GM15510 (cell line): ENCODE data around the gene MBNL2.

Experiments
- POLR2A ChIP-seq: IDR thresholded peaks from 3 replicates; pipeline ENCODE4 v1.6.1; 2011; ENCODE audit warnings: borderline replicate concordance; ENCODE audit not compliant: insufficient read length; ENCODE audit errors: extremely low read depth

MBNL2 gene

DNA sequence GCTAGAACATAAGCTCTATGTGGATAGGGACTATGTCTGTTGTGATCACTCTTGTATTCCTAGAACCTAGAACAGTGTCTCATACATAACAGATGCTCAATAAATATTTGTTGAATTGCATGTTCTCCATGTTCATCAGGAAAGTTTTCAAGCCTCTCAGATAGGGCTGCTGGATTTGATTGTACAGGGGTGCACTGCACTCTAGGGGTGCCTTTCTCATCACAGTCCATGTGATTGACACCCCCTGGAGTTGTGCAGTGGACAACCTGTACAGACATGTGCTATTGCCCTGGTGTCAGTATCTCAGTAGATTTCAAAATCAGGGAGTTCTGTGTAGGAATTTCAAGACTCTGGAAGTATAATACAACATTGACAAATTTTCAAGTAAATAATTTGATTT, 58.9 kb downstream of the MBNL2 start:
- no peak for TF ChIP-seq POLR2A

DNA sequence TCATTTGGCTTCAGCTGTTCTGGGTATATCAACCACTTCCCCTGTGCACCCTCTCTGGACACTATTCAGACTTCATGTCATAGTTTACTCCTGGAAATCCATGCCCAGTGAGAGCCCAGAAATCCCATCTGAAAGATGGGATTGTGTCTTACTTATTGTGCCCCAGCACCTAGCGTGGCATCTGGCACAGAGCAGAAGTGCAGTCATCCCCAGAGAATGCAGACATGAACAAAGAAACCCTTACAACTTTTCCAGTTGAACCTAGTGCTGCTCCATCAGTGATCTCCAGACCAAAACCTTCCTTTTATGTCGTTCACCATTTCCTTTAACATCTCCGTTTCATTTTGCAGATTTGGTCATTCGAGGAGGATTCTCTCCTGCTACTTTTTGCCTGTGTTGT, 60.6 kb downstream of the MBNL2 start:
- no peak for TF ChIP-seq POLR2A

DNA sequence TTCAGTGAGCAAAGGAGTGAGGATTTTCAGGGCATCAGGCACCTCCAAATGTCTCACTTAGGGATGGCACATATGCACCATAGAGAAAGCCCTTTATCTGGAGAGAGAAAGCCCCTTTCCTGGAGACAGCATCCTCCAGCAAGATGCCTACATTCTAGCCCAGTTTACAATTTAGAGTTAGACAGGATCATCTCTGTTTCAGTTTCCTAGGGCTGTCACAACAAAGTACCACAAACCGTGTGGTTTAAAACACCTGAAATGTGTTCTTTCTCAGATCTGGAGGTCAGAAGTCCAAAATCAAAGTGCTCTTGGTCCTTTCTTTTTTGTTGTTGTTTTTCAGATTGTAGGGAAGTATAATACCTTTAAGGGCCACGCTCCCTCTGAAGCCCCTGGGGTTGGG, 61.8 kb downstream of the MBNL2 start:
- TF ChIP-seq POLR2A: no peak

DNA sequence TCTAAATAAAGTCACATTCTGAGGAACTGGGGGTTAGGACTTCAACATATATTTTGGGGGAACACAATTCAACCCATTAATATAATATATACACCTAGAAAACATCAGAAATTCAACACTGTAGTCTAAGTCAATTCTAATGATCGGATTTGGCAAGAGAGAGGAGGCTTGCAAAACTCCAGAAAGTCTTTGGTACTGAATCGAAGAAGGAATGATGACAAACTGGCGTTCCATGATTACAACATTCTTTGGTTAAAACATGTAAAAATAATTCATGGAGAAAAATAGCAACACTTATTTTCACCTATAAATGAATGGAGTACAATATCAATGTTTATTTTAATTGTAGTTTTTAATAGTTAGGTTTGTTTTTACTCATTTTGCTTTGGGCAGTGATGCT, 62.4 kb downstream of the MBNL2 start:
- TF ChIP-seq POLR2A: no peak

DNA sequence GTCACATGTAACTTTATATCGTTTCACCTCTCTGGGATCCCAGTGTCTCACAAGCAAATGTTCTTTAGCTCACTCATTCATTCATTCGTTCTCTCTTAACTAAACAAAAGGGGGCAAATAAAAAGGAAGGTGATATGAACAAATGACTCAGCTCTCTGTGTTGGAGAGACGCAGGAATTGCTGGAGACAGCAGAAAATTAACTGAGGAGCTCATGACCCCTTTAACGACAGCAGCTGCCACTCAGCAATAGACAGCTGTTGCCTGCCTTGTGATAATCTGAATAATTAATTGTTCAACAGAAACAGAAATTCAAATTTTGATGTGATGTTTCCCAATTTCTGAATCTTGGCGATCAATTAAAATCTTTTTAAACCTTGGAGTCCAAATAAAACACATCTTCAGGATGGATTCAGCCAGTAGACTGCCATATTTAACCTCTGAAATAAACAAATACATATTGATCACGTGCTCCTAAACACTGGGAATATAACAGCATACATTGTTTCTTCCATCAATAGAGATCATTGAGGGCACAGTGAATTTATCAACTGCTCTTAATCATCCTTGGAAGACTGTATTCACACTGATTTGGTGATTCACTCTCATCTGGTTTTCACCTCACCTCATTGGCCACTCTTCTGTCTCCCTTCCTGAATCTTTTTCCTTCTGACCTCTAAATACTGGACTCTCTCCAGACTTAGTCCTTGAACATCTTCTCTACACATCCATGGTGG, 63.3 kb downstream of the MBNL2 start:
- no peak for TF ChIP-seq POLR2A

DNA sequence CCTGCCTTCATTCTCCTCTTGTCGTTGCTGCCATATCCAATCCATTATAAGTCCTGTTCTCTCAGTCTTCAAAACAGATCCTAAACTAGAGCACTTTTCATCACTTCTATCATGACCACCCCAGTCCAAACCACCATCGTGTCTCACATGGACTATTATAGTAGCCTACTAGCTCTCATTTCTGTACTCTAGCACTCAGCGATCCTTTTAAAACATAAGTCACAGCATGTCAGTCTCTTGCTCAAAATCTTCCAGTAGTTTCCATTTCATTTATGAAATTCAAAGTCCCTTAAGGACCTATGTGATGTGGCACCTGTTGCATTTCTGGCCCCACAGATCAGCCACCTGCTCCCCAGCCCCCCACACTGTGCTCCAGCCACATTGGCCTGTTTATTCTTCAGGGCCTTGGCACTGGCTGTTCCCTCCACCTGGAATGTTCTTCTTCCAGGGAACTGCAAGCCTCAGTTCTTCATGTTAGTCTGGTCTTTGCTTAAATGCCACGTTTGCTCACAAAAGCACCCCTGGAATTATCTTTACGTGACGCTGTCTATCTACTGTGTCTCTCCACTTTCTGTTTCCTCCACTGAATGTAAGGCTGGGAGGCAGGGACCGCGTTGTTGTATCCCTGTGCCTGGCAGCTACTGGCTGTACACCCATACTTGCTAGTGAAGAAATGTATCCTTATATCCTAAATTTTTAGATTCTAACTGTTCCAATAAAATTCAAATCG, 64.3 kb downstream of the MBNL2 start:
- TF ChIP-seq POLR2A: no peak

DNA sequence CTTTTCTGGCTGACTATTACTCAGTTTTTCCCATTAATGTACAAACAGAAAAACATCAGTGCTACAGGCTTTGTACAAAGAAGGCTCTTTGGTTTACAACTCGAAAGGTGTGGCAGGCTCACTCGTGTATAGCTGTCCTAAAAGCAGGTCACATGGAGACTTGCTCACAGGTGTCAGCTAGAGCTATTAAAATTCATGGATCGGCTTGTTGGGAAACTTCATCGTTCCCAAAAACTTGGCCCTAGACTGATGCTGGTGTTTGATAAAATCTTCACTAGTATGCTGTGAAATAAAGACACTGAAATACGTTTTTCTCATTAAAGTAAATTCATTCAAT, 64.9 kb downstream of the MBNL2 start:
- no peak for TF ChIP-seq POLR2A

DNA sequence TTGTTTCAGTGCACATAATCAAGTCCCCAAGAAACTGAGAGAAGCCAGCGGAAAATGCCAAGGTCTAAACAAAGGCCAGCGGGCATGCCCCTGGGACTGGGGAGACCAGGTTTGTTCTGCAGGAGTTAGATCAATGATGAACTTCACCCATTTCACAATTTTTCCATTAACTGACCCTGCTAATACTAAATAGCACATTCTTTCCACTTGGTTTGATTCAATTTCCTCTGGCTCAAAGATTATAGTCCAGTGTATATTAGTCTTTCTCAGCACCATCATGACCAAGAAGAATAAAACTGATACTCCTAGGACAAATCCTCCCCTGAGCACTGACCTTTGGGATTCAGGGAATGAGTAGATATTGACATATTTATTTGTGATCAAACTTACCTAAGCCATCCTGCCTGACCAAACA, 66.4 kb downstream of the MBNL2 start:
- TF ChIP-seq POLR2A: no peak

DNA sequence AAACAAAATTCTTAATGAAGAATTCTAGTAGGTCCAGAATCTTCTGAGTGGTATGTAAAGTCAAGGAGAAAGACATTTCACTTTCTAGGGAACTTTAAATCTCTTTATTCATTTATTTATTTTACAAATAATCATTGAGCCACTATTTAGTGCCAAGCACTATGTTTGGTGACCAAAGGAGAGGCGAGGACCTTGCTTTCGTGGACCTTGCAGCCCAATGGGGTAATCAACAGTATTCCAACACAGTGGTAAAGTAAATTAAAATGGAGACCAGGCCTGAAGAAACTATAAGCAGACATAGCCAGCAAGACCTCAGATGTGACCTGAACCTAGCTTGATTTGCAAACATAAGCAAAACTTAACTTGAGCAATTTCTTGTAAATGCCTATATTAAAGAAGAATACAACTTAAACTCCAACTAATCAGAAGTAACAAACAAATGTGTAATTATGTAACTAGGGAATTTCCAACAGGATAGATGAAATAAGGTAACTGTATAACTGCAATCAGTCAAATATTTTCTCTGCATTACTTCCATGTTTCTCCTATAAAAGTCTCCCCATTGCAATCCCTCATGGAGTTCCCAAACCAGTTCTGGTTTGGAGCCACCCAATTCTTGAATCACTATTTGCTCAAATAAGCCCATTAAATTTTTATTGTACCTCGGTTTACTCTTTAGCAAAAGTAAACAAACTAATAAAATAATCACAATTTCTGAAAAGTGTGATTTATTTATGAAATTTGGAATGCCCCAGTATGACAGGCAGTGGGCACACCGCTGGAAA, 67.6 kb downstream of the MBNL2 start:
- no peak for TF ChIP-seq POLR2A

DNA sequence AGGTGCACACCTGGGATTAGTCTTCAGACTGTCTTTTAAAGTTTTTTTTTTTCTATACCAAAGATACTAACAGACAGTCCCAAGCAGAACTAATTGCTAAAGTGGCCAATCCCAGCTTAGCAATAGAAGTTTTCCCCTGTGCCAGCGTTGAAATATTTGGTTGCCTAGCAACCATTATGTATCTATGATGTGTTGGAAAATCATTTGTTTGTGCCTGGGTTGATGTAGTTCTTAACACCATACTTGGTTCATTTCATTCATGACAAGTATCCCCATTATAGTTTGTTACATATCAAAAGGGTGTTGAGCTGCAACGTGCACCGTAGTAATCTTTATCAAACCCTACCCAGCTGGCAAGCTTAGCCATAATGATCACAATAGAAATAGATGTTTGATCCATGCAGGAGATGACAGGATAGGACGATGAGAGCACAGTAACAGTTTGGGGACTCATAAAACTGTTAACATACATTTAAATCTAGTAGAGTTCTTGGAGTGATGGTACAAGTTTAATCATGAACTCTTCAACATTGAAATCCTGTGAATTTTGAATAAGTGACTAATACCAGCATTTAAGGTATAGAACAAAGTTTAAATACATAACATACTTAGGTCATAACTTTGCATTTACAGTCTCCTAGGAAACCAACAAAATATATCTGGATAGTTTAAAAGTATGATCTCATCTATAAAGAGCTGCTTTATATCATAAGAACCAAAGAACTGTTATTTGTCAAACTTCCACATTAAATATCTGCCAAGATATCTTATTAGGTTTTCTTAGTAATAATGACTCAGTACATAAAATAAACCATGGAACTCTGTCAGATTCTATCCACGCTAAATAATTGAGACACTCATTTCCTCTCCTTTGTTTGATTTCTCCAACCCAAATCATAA, 73.4 kb downstream of the MBNL2 start:
- no peak for TF ChIP-seq POLR2A

DNA sequence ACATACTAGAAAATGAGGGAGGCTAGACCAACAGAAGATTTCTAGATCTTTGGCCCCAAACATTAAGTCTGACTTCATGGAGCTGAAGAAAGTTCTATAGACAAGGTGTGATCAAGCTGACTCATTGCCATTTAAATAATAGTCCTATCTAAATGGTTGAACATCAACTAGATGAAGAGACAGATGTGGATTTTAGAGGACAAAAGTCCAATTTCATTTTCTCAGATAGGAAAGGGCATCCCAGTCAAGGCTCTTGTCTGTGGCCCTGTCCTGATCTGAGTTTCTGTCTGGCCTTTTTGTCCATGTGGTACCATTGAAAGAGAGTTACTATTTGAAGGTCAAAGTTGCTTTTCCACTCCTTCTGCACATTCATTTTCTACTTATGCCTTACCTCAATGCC, 74.6 kb downstream of the MBNL2 start:
- TF ChIP-seq POLR2A: no peak

DNA sequence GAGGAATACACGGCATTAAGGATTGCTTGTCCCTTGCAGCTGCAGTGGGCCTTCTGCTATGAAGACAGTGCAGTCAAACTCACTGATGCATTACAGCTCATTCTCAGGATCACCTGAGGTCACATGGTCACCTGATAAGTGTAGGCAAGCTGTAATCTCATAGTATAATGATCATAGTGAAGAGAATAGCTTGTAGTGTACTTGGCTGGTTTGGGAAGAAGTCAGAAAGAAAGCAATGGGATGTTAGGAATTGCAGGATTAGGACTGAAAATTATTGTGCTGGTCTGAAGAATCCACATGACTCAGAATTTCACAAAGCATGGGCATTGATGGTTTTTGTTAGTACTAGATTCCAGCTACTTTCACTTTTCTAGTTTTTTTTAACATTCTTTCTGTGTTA, 76.7 kb downstream of the MBNL2 start:
- TF ChIP-seq POLR2A: no peak

DNA sequence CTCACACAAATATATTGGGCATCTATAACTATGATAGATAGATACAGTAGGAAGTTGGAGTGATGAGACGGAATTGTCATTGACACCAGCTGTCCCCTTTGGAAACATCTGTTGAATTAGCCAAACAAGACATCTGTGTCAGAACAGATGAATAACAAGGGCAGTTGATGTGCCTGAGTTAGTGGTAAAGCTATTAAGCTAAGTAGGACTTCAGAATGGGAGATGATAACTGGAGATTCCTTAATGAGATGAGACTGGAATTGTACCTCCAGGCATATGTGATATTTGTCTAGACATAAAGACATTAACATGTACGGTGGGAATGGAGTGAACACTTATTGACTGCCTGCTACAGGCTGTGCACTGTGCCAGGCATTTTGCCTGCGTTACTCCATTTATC, 78.7 kb downstream of the MBNL2 start:
- TF ChIP-seq POLR2A: no peak

DNA sequence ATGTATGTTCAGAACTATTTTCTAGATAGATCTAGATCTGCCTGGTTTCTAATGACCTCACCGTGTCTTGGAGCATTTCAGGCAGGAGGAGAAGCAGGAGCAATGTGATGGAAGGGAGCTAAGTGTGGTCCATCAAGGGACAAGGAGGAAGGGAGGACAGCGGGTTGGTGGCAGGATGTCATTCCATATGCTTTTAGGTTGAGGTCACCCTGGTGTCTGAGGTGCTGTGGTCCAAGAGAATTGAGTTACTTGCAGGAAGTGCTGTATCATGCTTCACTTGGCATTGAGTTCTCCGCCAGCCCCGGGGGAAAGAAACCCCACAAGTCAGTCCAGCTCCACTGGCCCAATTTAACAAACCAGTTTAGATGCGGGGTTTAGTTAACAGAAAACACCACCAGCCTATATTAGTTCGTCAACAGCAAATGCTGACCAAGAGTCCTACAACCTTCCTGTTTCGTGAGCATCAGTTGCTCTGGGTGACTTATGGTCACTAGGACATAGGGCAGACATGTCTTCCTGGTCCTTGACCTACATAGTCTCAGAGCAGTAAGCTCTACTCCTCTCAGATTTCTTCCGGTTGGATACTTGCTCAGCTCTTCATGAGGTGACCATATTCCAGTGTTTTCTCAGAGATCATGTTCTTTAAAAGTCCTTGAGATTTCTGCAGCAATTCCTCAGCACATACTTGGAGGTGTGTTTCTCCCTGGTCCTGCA, 79.4 kb downstream of the MBNL2 start:
- no peak for TF ChIP-seq POLR2A
